HEK293T (cell line): ENCODE results near the gene CCT7.

Experiments
- CTCF ChIA-PET: fragments of 350-600 bp; formaldehyde crosslinking; extraction: SDS; loops from one replicate; lab custom pipeline; 2021; ENCODE audit warnings: antibody characterized with exemption, inconsistent platforms; lab: Yijun Ruan, JAX
- POLR2A ChIA-PET: fragments of 350-600 bp; formaldehyde crosslinking; extraction: SDS; loops from one replicate; lab custom pipeline; 2020; ENCODE audit warnings: antibody characterized with exemption, inconsistent platforms; lab: Yijun Ruan, JAX
- DNase-seq: peaks from one replicate; pipeline ENCODE4 v3.0.0; 2012; ENCODE audit warnings: mixed read lengths; ENCODE audit errors: extremely low spot score
- ARNT ChIP-seq: fragments of 450-650 bp; IDR thresholded peaks from 2 replicates; pipeline ENCODE4 v1.6.1; 2017; ENCODE audit warnings: mild to moderate bottlenecking
- BHLHE40 ChIP-seq: fragments of 450-650 bp; IDR thresholded peaks from 2 replicates; pipeline ENCODE4 v1.6.1; 2016; ENCODE audit warnings: mild to moderate bottlenecking, moderate library complexity, borderline replicate concordance
- CTBP1 ChIP-seq: fragments of 450-650 bp; IDR thresholded peaks from 2 replicates; pipeline ENCODE4 v1.6.1; 2016; ENCODE audit warnings: borderline replicate concordance
- ELF4 ChIP-seq: fragments of 450-650 bp; IDR thresholded peaks from 2 replicates; pipeline ENCODE4 v1.6.1; 2017; ENCODE audit warnings: antibody characterized with exemption
- FOXA1 ChIP-seq: fragments of 450-650 bp; IDR thresholded peaks from 2 replicates; pipeline ENCODE4 v1.6.1; 2016; ENCODE audit warnings: mild to moderate bottlenecking
- FOXK2 ChIP-seq: fragments of 450-650 bp; IDR thresholded peaks from 2 replicates; pipeline ENCODE4 v1.6.1; 2016; ENCODE audit warnings: mild to moderate bottlenecking
- FOXM1 ChIP-seq: fragments of 450-650 bp; IDR thresholded peaks from 2 replicates; pipeline ENCODE4 v1.6.1; 2017; ENCODE audit warnings: mild to moderate bottlenecking, borderline replicate concordance
- HDGF ChIP-seq: fragments of 450-650 bp; IDR thresholded peaks from 2 replicates; pipeline ENCODE4 v1.6.1; 2017; ENCODE audit warnings: antibody characterized with exemption, borderline replicate concordance
- L3MBTL2 ChIP-seq: fragments of 450-650 bp; conservative IDR thresholded peaks from 2 replicates; pipeline ENCODE4 v1.6.1; 2016; ENCODE audit warnings: mild to moderate bottlenecking
- LEF1 ChIP-seq: fragments of 450-650 bp; IDR thresholded peaks from 2 replicates; pipeline ENCODE4 v1.6.1; 2017; ENCODE audit warnings: mild to moderate bottlenecking, borderline replicate concordance
- NFRKB ChIP-seq: fragments of 450-650 bp; IDR thresholded peaks from 2 replicates; pipeline ENCODE4 v1.6.1; 2016; ENCODE audit warnings: mild to moderate bottlenecking, moderate library complexity
- PKNOX1 ChIP-seq: fragments of 450-650 bp; IDR thresholded peaks from 2 replicates; pipeline ENCODE4 v1.6.1; 2016
- SP1 ChIP-seq: fragments of 450-650 bp; IDR thresholded peaks from 2 replicates; pipeline ENCODE4 v1.6.1; 2017
- SUZ12 ChIP-seq: fragments of 450-650 bp; IDR thresholded peaks from 2 replicates; pipeline ENCODE4 v1.6.1; 2016; ENCODE audit warnings: mild to moderate bottlenecking
- TARDBP ChIP-seq: fragments of 450-650 bp; IDR thresholded peaks from 2 replicates; pipeline ENCODE4 v1.6.1; 2016
- ZNF384 ChIP-seq: fragments of 450-650 bp; IDR thresholded peaks from 2 replicates; pipeline ENCODE4 v1.6.1; 2016

Gene CCT7

DNA sequence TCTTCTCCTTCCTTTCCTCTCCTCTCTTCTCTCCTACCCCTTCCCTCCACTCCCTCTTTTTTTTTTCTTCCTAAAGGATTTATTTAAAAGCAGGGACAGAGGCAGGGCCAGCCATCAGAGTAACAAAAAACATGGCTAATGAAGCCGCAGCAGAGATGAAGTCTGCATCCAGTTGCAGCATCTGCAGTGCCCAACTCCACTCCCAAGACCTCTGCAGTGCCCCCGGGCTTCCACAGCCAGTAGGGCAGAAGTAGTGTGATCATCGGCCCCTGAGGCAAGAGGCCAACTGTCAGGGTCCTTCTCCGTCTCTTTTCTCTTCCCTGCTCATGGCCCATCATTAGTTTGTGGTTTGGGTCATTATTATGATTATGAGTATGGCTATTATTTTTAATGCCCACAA is 63.5 kb downstream of the CCT7 start:
- ChIA-PET POLR2A (no interaction called here), CTCF (no interaction called here)
- no peak for TF ChIP-seq BHLHE40
- no peak for TF ChIP-seq ARNT
- no peak for TF ChIP-seq PKNOX1
- no peak for TF ChIP-seq SP1
- TF ChIP-seq FOXK2: no peak
- no peak for TF ChIP-seq FOXA1
- TF ChIP-seq HDGF: no peak
- TF ChIP-seq TARDBP: no peak
- TF ChIP-seq SUZ12: no peak
- no peak for TF ChIP-seq L3MBTL2
- no peak for TF ChIP-seq ELF4
- no peak for TF ChIP-seq NFRKB
- no peak for TF ChIP-seq FOXM1
- TF ChIP-seq LEF1: no peak
- TF ChIP-seq ZNF384: no peak
- no peak for TF ChIP-seq CTBP1
- no peak for DNase-seq

DNA sequence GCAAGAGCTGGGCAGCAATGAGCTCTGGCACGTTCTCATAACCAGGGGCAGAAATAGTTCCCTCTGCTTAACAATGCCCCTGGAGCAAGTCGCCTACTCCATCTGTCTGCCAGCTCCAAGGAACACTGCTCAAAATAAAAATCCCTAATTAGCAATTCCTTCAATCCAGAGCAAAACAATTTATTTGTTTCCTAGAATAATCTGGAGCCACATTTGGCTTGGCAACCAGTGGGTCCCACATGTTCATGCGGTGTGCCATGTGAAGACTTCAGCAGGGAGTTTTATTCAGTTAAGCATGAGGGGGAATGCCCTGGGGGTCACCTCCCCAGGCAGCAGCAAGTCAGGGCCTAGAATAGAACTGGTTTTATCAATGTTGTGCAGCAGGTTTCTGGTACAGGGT is 66.8 kb downstream of the CCT7 start:
- TF ChIP-seq LEF1 (no peak), HDGF (no peak)
- ChIA-PET CTCF (no interaction called here), POLR2A (no interaction called here)
- no peak for DNase-seq

GRCh38 chr2:73301636-73302035 is 67.5 kb downstream of the CCT7 start:
- DNase-seq: no peak
- TF ChIP-seq ELF4: no peak
- TF ChIP-seq FOXM1: no peak
- no peak for TF ChIP-seq TARDBP
- TF ChIP-seq HDGF: no peak
- TF ChIP-seq ZNF384: no peak
- no peak for TF ChIP-seq ARNT
- no peak for TF ChIP-seq L3MBTL2
- TF ChIP-seq BHLHE40: no peak
- TF ChIP-seq SUZ12: no peak
- TF ChIP-seq LEF1: no peak
- no peak for TF ChIP-seq CTBP1
- CTCF ChIA-PET: interaction anchor here (0.7 kb wide), 1 partner anchor 13 kb away, joined by 3 read pairs; no protein-coding TSS in a partner anchor
- POLR2A ChIA-PET: no interaction called here
